Caco-2 (cell line): ENCODE data around the gene LCNL1. TPM values are rescaled to one million over a fixed set of nuclear protein-coding genes. Genes with fewer than 3 reads are reported as not detected.

Experiments used
- BruUV-seq: library from RNA; stranded (reverse); fragments of 400-500 nt; replicated peaks from 2 replicates; lab custom pipeline; 2021; lab: Mats Ljungman, UMichigan
- CTCF ChIA-PET: fragments of 300-600 bp; sonication (Branson Sonifier 250); formaldehyde crosslinking; loops from one replicate; lab custom pipeline; 2022; ENCODE audit warnings: antibody characterized with exemption; lab: Charles Lee
- POLR2A ChIA-PET: fragments of 300-600 bp; sonication (Branson Sonifier 250); formaldehyde crosslinking; loops from one replicate; lab custom pipeline; 2022; ENCODE audit warnings: antibody characterized with exemption; lab: Charles Lee
- DNase-seq, 2 experiments: peaks; one replicate each; pipeline versions ENCODE4 v3.0.0 to v3.0.0-alpha.2; 2020 to 2022
- H3K27me3 ChIP-seq: replicated peaks from 2 replicates; pipeline ENCODE4 v1.6.0; 2011; ENCODE audit warnings: low read length; ENCODE audit not compliant: control insufficient read depth, insufficient read depth
- H3K36me3 ChIP-seq: 2 replicates; pipeline ENCODE4 v1.5.1; 2011; ENCODE audit warnings: low read length; ENCODE audit not compliant: control insufficient read depth, insufficient read depth
- H3K4me1 ChIP-seq: fragments of 250-450 bp; sonication (Bioruptor Pico); 2 replicates; pipeline ENCODE4 v1.5.1; 2020; ENCODE audit warnings: mild to moderate bottlenecking
- H3K4me3 ChIP-seq: 2 replicates; pipeline ENCODE4 v1.5.1; 2011; ENCODE audit warnings: low read depth, mild to moderate bottlenecking, control low read depth, low read length
- H3K9me3 ChIP-seq: fragments of 250-450 bp; sonication (Bioruptor Pico); 2 replicates; pipeline ENCODE4 v1.5.1; 2020; ENCODE audit warnings: mild to moderate bottlenecking, moderate library complexity
- H3K27ac Mint-ChIP-seq: one replicate; pipeline ENCODE4 v1.8.0; 2022; ENCODE audit warnings: mixed read lengths; ENCODE audit not compliant: unreplicated experiment
- H3K27me3 Mint-ChIP-seq: one replicate; pipeline ENCODE4 v1.8.0; 2022; ENCODE audit warnings: mixed read lengths; ENCODE audit not compliant: insufficient read depth, unreplicated experiment
- H3K36me3 Mint-ChIP-seq: one replicate; pipeline ENCODE4 v1.8.0; 2022; ENCODE audit warnings: mild to moderate bottlenecking, mixed read lengths; ENCODE audit not compliant: insufficient read depth, unreplicated experiment
- H3K4me1 Mint-ChIP-seq: one replicate; pipeline ENCODE4 v1.8.0; 2022; ENCODE audit warnings: low read depth, mixed read lengths; ENCODE audit not compliant: unreplicated experiment
- H3K4me3 Mint-ChIP-seq: one replicate; pipeline ENCODE4 v1.8.0; 2022; ENCODE audit warnings: mild to moderate bottlenecking, moderate library complexity, mixed read lengths; ENCODE audit not compliant: unreplicated experiment
- H3K9me3 Mint-ChIP-seq: one replicate; pipeline ENCODE4 v1.8.0; 2022; ENCODE audit warnings: mixed read lengths; ENCODE audit not compliant: unreplicated experiment
- intact Hi-C: fragments of 100-400 bp; cut with micrococcal nuclease; formaldehyde crosslinking; loops from one replicate; pipeline ENCODE4 v1.10.0; 2022; ENCODE audit not compliant: unreplicated experiment
- total RNA-seq: library from RNA; stranded (reverse); gene quantifications from 2 replicates; pipeline ENCODE4 v1.2.3, GENCODE V29; 2022
- TF ChIP-seq, protein P1 (sequence below), 2 experiments: fragments of 200-600 bp in 1 of 2; IDR thresholded peaks; 1 replicate in 1 of 2; 2 replicates in 1 of 2; pipeline versions ENCODE4 v1.5.1 to v1.8.0; 2011 to 2022; ENCODE audit warnings: antibody characterized with exemption in 1 of 2, control low read depth in 1 of 2, inconsistent platforms in 1 of 2, low read depth in 1 of 2, low read length in 1 of 2, mild to moderate bottlenecking in 1 of 2, moderate library complexity in 1 of 2; ENCODE audit not compliant: insufficient read depth in 1 of 2, severe bottlenecking in 1 of 2, unreplicated experiment in 1 of 2

Gene LCNL1
- total RNA-seq, 1 experiment from 2014 or later = not detected

GRCh38 chr9:137015540-137015930 lies 32.7 kb downstream of the LCNL1 start:
- ChIA-PET POLR2A (no interaction called here), CTCF (no interaction called here)
- BruUV-seq = no TSS peak
- Histone ChIP-seq H3K36me3 (no peaks in the 10 kb centered on the region; the same call in 1 of the 2 replicates), H3K4me1 (no peaks in the 10 kb centered on the region), H3K4me3 (no peak overlapping the region), H3K9me3 (no peaks in the 10 kb centered on the region), H3K27me3 (no peaks in the 10 kb centered on the region)
- H3K4me3 Mint-ChIP-seq = no peak overlapping the region
- H3K9me3 Mint-ChIP-seq = no peaks in the 10 kb centered on the region
- peaks cover 6% of the 10 kb centered on the region for H3K36me3 Mint-ChIP-seq
- H3K27ac Mint-ChIP-seq = no peak overlapping the region
- intact Hi-C loops = no loop called here
- TF ChIP-seq, protein P1, sequence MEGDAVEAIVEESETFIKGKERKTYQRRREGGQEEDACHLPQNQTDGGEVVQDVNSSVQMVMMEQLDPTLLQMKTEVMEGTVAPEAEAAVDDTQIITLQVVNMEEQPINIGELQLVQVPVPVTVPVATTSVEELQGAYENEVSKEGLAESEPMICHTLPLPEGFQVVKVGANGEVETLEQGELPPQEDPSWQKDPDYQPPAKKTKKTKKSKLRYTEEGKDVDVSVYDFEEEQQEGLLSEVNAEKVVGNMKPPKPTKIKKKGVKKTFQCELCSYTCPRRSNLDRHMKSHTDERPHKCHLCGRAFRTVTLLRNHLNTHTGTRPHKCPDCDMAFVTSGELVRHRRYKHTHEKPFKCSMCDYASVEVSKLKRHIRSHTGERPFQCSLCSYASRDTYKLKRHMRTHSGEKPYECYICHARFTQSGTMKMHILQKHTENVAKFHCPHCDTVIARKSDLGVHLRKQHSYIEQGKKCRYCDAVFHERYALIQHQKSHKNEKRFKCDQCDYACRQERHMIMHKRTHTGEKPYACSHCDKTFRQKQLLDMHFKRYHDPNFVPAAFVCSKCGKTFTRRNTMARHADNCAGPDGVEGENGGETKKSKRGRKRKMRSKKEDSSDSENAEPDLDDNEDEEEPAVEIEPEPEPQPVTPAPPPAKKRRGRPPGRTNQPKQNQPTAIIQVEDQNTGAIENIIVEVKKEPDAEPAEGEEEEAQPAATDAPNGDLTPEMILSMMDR (IDR thresholded peaks at IDR 0.05; ENCODE audit: insufficient read depth in 1 of 2, low read depth in 1 of 2, low read length in 1 of 2, severe bottlenecking in 1 of 2, unreplicated experiment in 1 of 2) = no peak
- no peaks in the 10 kb centered on the region for H3K27me3 Mint-ChIP-seq
- H3K4me1 Mint-ChIP-seq = no peaks in the 10 kb centered on the region
- no peak for DNase-seq

DNA sequence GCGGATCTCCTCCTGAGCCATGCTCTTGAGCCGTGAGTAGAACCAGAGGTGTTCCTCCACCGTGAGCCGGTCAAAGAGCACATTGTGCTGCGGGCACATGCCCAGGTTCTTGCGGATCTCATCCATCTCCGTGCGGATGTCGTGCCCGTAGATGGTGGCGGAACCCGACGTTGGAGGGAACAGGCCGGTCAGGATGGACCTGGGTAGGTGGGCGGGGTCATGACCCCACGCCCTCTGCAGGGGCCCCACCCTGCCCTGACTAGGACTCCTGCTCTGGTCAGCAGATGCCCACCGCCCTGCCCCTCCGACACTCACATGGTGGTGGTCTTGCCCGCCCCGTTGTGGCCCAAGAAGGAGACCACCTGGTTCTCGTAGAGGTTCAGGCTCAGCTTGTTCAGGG lies 33.2 kb downstream of the LCNL1 start:
- H3K4me1 Mint-ChIP-seq = no peaks in the 10 kb centered on the region
- no peaks in the 10 kb centered on the region for H3K27me3 ChIP-seq
- H3K4me3 ChIP-seq = no peak overlapping the region
- ChIA-PET CTCF (no interaction called here), POLR2A (no interaction called here)
- BruUV-seq = no TSS peak
- no peaks in the 10 kb centered on the region for H3K4me1 ChIP-seq
- no peaks in the 10 kb centered on the region for H3K9me3 Mint-ChIP-seq
- peaks cover 6% of the 10 kb centered on the region for H3K36me3 Mint-ChIP-seq
- TF ChIP-seq, protein P1 (IDR thresholded peaks at IDR 0.05; ENCODE audit: insufficient read depth in 1 of 2, low read depth in 1 of 2, low read length in 1 of 2, severe bottlenecking in 1 of 2, unreplicated experiment in 1 of 2) = no peak
- H3K4me3 Mint-ChIP-seq = no peak overlapping the region
- no peak for DNase-seq
- H3K36me3 ChIP-seq = no peaks in the 10 kb centered on the region; the same call in none of the 2 replicates
- no peaks in the 10 kb centered on the region for H3K27me3 Mint-ChIP-seq
- intact Hi-C loops = no loop called here
- H3K27ac Mint-ChIP-seq = no peak overlapping the region
- H3K9me3 ChIP-seq = no peaks in the 10 kb centered on the region

- no peak overlapping the region for H3K27ac Mint-ChIP-seq
- no peaks in the 10 kb centered on the region; the same call in none of the 2 replicates for H3K36me3 ChIP-seq
- H3K27me3 Mint-ChIP-seq = no peaks in the 10 kb centered on the region
- BruUV-seq = no TSS peak
- H3K4me1 ChIP-seq = no peaks in the 10 kb centered on the region
- no peak for DNase-seq
- H3K4me3 Mint-ChIP-seq = no peak overlapping the region
- CTCF ChIA-PET = no interaction called here
- H3K9me3 ChIP-seq = no peaks in the 10 kb centered on the region
- no peaks in the 10 kb centered on the region for H3K9me3 Mint-ChIP-seq
- H3K4me3 ChIP-seq = no peak overlapping the region
- no peaks in the 10 kb centered on the region for H3K4me1 Mint-ChIP-seq
- intact Hi-C loops = no loop called here
- H3K27me3 ChIP-seq = no peaks in the 10 kb centered on the region
- peaks cover 8% of the 10 kb centered on the region for H3K36me3 Mint-ChIP-seq
- TF ChIP-seq, protein P1 (IDR thresholded peaks at IDR 0.05; ENCODE audit: insufficient read depth in 1 of 2, low read depth in 1 of 2, low read length in 1 of 2, severe bottlenecking in 1 of 2, unreplicated experiment in 1 of 2) = no peak
- POLR2A ChIA-PET = no interaction called here
Measured at GRCh38 chr9:137016436-137016835, 33.6 kb downstream of the LCNL1 start.
